HG03521 (cell line): Measurements from ENCODE around the gene F2RL1.
"Not testable (repeated sequence)": the region's sequence is repeated elsewhere in the genome, so short reads cannot be mapped to it uniquely, and the experiment has no call there.

Source experiments
- ATAC-seq: cut with Tn5 transposase; IDR thresholded peaks from one replicate; pipeline ENCODE4 v1.9.1; 2021; ENCODE audit warnings: mild to moderate bottlenecking, moderate library complexity; ENCODE audit not compliant: unreplicated experiment

F2RL1 gene

GRCh38 chr5:76805821-76806505 lies 12.9 kb upstream of the F2RL1 start:
- no peak for ATAC-seq

GRCh38 chr5:76807296-76807695 lies 11.5 kb upstream of the F2RL1 start:
- ATAC-seq = no peak

GRCh38 chr5:76808141-76808691 lies 10.6 kb upstream of the F2RL1 start:
- no peak for ATAC-seq

- ATAC-seq = no peak
These were observed 9.7 kb upstream of the F2RL1 start for GRCh38 chr5:76809141-76809540.

GRCh38 chr5:76810236-76810635 lies 8.6 kb upstream of the F2RL1 start:
- ATAC-seq = no peak

GRCh38 chr5:76811214-76811613 lies 7.6 kb upstream of the F2RL1 start:
- no peak for ATAC-seq

GRCh38 chr5:76812209-76812608 lies 6.6 kb upstream of the F2RL1 start:
- ATAC-seq = not testable (repeated sequence)

GRCh38 chr5:76813982-76814562 lies 4.8 kb upstream of the F2RL1 start:
- no peak for ATAC-seq

GRCh38 chr5:76816110-76816831 lies 2.6 kb upstream of the F2RL1 start:
- no peak for ATAC-seq

- ATAC-seq = no peak
These were observed 1.2 kb downstream of the F2RL1 start for GRCh38 chr5:76819851-76820525.

- ATAC-seq = no peak
These were observed 1.7 kb downstream of the F2RL1 start for GRCh38 chr5:76820526-76820890.

GRCh38 chr5:76821136-76821535 lies 2.3 kb downstream of the F2RL1 start:
- no peak for ATAC-seq

- ATAC-seq = not testable (repeated sequence)
These were observed 3.4 kb downstream of the F2RL1 start for GRCh38 chr5:76822105-76822731.

- not testable (repeated sequence) for ATAC-seq
These were observed 7.6 kb downstream of the F2RL1 start for GRCh38 chr5:76826416-76826815.

- ATAC-seq = no peak
These were observed 12.3 kb downstream of the F2RL1 start for GRCh38 chr5:76831110-76831452.

GRCh38 chr5:76836181-76836580 lies 17.4 kb downstream of the F2RL1 start:
- ATAC-seq = no peak

- ATAC-seq = no peak
These were observed 17.8 kb downstream of the F2RL1 start for GRCh38 chr5:76836585-76836984.

- ATAC-seq = no peak
These were observed 19.8 kb downstream of the F2RL1 start for GRCh38 chr5:76838481-76839261.

GRCh38 chr5:76841361-76841760 lies 22.5 kb downstream of the F2RL1 start:
- ATAC-seq = no peak

GRCh38 chr5:76845890-76846289 lies 27.1 kb downstream of the F2RL1 start:
- no peak for ATAC-seq
